Caco-2 (cell line): ENCODE data around the gene GRIN2D. TPM values are rescaled to one million over a fixed set of nuclear protein-coding genes. Genes with fewer than 3 reads are reported as not detected.
A peak's percentile ranks its signal among the peaks of the same experiment; 100 is the strongest.

ENCODE experiments used
- BruUV-seq: library from RNA; stranded (reverse); fragments of 400-500 nt; replicated peaks from 2 replicates; lab custom pipeline; 2021; lab: Mats Ljungman, UMichigan
- CTCF ChIA-PET: fragments of 300-600 bp; sonication (Branson Sonifier 250); formaldehyde crosslinking; loops from one replicate; lab custom pipeline; 2022; ENCODE audit warnings: antibody characterized with exemption; lab: Charles Lee
- POLR2A ChIA-PET: fragments of 300-600 bp; sonication (Branson Sonifier 250); formaldehyde crosslinking; loops from one replicate; lab custom pipeline; 2022; ENCODE audit warnings: antibody characterized with exemption; lab: Charles Lee
- DNase-seq, 2 experiments: peaks; one replicate each; pipeline versions ENCODE4 v3.0.0 to v3.0.0-alpha.2; 2020 to 2022
- H3K27me3 ChIP-seq: replicated peaks from 2 replicates; pipeline ENCODE4 v1.6.0; 2011; ENCODE audit warnings: low read length; ENCODE audit not compliant: control insufficient read depth, insufficient read depth
- H3K36me3 ChIP-seq: 2 replicates; pipeline ENCODE4 v1.5.1; 2011; ENCODE audit warnings: low read length; ENCODE audit not compliant: control insufficient read depth, insufficient read depth
- H3K4me1 ChIP-seq: fragments of 250-450 bp; sonication (Bioruptor Pico); 2 replicates; pipeline ENCODE4 v1.5.1; 2020; ENCODE audit warnings: mild to moderate bottlenecking
- H3K4me3 ChIP-seq: 2 replicates; pipeline ENCODE4 v1.5.1; 2011; ENCODE audit warnings: low read depth, mild to moderate bottlenecking, control low read depth, low read length
- H3K9me3 ChIP-seq: fragments of 250-450 bp; sonication (Bioruptor Pico); 2 replicates; pipeline ENCODE4 v1.5.1; 2020; ENCODE audit warnings: mild to moderate bottlenecking, moderate library complexity
- H3K27ac Mint-ChIP-seq: one replicate; pipeline ENCODE4 v1.8.0; 2022; ENCODE audit warnings: mixed read lengths; ENCODE audit not compliant: unreplicated experiment
- H3K27me3 Mint-ChIP-seq: one replicate; pipeline ENCODE4 v1.8.0; 2022; ENCODE audit warnings: mixed read lengths; ENCODE audit not compliant: insufficient read depth, unreplicated experiment
- H3K36me3 Mint-ChIP-seq: one replicate; pipeline ENCODE4 v1.8.0; 2022; ENCODE audit warnings: mild to moderate bottlenecking, mixed read lengths; ENCODE audit not compliant: insufficient read depth, unreplicated experiment
- H3K4me1 Mint-ChIP-seq: one replicate; pipeline ENCODE4 v1.8.0; 2022; ENCODE audit warnings: low read depth, mixed read lengths; ENCODE audit not compliant: unreplicated experiment
- H3K4me3 Mint-ChIP-seq: one replicate; pipeline ENCODE4 v1.8.0; 2022; ENCODE audit warnings: mild to moderate bottlenecking, moderate library complexity, mixed read lengths; ENCODE audit not compliant: unreplicated experiment
- H3K9me3 Mint-ChIP-seq: one replicate; pipeline ENCODE4 v1.8.0; 2022; ENCODE audit warnings: mixed read lengths; ENCODE audit not compliant: unreplicated experiment
- CTCF ChIP-seq, 2 experiments: fragments of 200-600 bp in 1 of 2; IDR thresholded peaks; 1 replicate in 1 of 2; 2 replicates in 1 of 2; pipeline versions ENCODE4 v1.5.1 to v1.8.0; 2011 to 2022; ENCODE audit warnings: antibody characterized with exemption in 1 of 2, control low read depth in 1 of 2, inconsistent platforms in 1 of 2, low read depth in 1 of 2, low read length in 1 of 2, mild to moderate bottlenecking in 1 of 2, moderate library complexity in 1 of 2; ENCODE audit not compliant: insufficient read depth in 1 of 2, severe bottlenecking in 1 of 2, unreplicated experiment in 1 of 2
- intact Hi-C: fragments of 100-400 bp; cut with micrococcal nuclease; formaldehyde crosslinking; loops from one replicate; pipeline ENCODE4 v1.10.0; 2022; ENCODE audit not compliant: unreplicated experiment
- total RNA-seq: library from RNA; stranded (reverse); gene quantifications from 2 replicates; pipeline ENCODE4 v1.2.3, GENCODE V29; 2022

GRIN2D gene
- total RNA-seq, 1 experiment from 2014 or later, result 6.5 TPM

DNA sequence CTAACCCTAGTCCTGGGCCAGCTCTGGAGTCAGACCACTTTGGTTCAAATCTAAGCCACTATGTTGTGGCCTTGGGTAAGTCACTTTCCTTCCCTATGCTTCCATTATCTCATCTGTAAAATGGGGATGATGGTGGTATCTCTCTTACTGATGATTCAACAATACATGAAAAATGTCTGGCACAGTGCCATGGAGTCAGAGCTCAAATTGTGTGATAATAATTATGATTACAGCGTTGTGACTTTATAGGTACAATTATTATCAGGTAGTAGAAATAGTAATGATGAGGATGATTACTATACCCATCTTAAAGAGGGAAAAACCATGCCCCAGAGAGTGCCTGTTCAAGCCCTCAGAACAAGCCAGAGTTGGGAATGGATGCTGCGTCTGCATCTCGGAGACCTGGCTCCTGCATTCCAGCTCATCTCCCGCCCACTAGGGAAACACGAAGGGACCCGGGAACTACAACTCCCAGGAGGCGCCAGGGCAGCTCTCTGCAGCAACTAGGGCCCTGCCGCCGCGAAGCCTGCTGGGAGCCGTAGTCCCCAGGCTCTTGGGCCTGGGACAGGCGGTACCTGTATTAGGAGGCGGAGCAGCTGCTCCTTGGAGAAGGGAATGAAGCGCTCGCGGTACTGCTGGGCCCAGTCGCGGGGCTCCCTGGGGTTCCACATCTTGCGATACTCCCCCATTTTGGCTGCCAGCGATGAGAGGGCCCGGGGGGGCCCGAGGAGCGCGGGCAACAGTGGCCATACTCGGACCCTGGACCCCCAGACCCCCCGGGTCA, 30.6 kb upstream of the GRIN2D start:
- Mint-ChIP-seq H3K4me1 (peaks cover 21% of the 10 kb centered on the region), H3K36me3 (peaks cover 43% of the 10 kb centered on the region), H3K4me3 (peak overlapping the region; percentile 83), H3K27me3 (no peaks in the 10 kb centered on the region), H3K27ac (peak overlapping the region; percentile 84), H3K9me3 (no peaks in the 10 kb centered on the region)
- peak; percentile 97 to 98 for DNase-seq
- Histone ChIP-seq H3K27me3 (no peaks in the 10 kb centered on the region), H3K4me1 (peaks cover 6% of the 10 kb centered on the region; the same call in 1 of the 2 replicates), H3K36me3 (no peaks in the 10 kb centered on the region), H3K9me3 (no peaks in the 10 kb centered on the region), H3K4me3 (peak overlapping the region; percentile 43)
- ChIA-PET POLR2A (interaction anchor here (0.6 to 2.5 kb wide), 12 partner anchors 8 to 1089 kb away, joined by 3 to 65 read pairs (median 7); partner anchors contain the start of genes CARD8, KDELR1, PIH1D1 and RPL18), CTCF (interaction anchor here (0.6 to 2.9 kb wide), 12 partner anchors 8 to 222 kb away, joined by 3 to 41 read pairs (median 7); partner anchors contain the start of genes GRWD1 and KDELR1)
- no TSS peak for BruUV-seq
- intact Hi-C loops, result loop anchor here (1.0 to 5.0 kb wide), 2 partner anchors 33 to 41 kb away; a partner anchor contains a TSS
- no peak for TF ChIP-seq CTCF (IDR thresholded peaks at IDR 0.05; ENCODE audit: insufficient read depth in 1 of 2, low read depth in 1 of 2, low read length in 1 of 2, severe bottlenecking in 1 of 2, unreplicated experiment in 1 of 2)

GRCh38 chr19:48363500-48363809, 30.0 kb upstream of the GRIN2D start:
- no peaks in the 10 kb centered on the region for H3K27me3 Mint-ChIP-seq
- H3K9me3 ChIP-seq, result no peaks in the 10 kb centered on the region
- POLR2A ChIA-PET, result interaction anchor here (0.6 to 2.5 kb wide), 18 partner anchors 9 to 1088 kb away, joined by 3 to 65 read pairs (median 8); partner anchors contain the start of genes CARD8, GRIN2D, KDELR1 and PIH1D1
- no peaks in the 10 kb centered on the region for H3K9me3 Mint-ChIP-seq
- H3K36me3 ChIP-seq, result no peaks in the 10 kb centered on the region
- BruUV-seq, result TSS peak; percentile 53
- no peak for DNase-seq
- peaks cover 18% of the 10 kb centered on the region for H3K4me1 Mint-ChIP-seq
- no peaks in the 10 kb centered on the region for H3K27me3 ChIP-seq
- peaks cover 39% of the 10 kb centered on the region for H3K36me3 Mint-ChIP-seq
- H3K4me1 ChIP-seq, result peaks cover 6% of the 10 kb centered on the region; the same call in 1 of the 2 replicates
- CTCF ChIA-PET, result interaction anchor here (0.6 to 2.9 kb wide), 18 partner anchors 9 to 245 kb away, joined by 3 to 45 read pairs (median 6); partner anchors contain the start of gene KDELR1
- peak overlapping the region; percentile 84 for H3K27ac Mint-ChIP-seq
- no peak for TF ChIP-seq CTCF (IDR thresholded peaks at IDR 0.05; ENCODE audit: insufficient read depth in 1 of 2, low read depth in 1 of 2, low read length in 1 of 2, severe bottlenecking in 1 of 2, unreplicated experiment in 1 of 2)
- H3K4me3 ChIP-seq, result peak overlapping the region; percentile 43
- peak overlapping the region; percentile 83 for H3K4me3 Mint-ChIP-seq
- intact Hi-C loops, result loop anchor here (1.0 to 5.0 kb wide), 2 partner anchors 33 to 41 kb away; a partner anchor contains a TSS
